ENCODE data around the gene DBT. TPM values are rescaled to one million over a fixed set of nuclear protein-coding genes. Genes with fewer than 3 reads are reported as not detected.

DBT gene
- total and polyA plus RNA-seq, 10 of the 15 experiments (the other 5 are each of a cell fraction or from before 2014, with no cell fraction given) = 2.1 to 15.9 (median 6.9) TPM

DNA sequence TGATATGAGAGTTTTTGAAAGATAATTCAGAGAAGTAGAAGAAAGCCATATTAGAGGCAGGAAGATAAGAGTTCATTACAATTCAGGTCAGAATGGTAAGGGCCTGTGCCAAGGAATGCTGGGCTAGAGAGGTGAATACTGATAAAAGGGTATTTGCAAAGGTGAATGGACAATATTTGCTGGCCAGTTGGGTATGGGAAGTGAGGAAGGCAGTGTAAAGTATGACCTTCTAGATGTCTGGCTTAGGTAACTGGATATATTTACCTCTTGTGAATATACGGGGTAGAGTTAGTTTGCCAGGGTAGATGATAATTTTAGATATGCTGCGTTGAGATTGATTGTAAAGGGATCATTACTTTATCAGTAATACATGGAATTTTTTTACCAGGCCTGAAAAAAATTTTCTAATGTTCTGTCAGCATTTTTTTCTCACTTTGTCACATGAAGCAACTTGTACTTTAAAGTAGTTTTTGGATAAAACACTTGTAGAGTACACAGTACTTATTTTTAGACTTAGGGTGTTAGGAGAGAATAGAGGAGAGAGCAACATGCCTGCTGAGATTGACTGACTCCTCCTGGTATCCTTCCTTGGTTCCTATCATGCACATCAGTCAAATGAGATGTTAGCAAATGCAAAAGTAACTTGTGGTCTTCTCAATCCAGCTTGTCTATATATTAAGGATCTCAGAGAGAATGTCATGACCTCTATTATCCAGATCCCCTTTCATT, 30.5 kb upstream of the DBT start (continued):
- TF ChIP-seq, protein P1, sequence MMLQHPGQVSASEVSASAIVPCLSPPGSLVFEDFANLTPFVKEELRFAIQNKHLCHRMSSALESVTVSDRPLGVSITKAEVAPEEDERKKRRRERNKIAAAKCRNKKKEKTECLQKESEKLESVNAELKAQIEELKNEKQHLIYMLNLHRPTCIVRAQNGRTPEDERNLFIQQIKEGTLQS (IDR thresholded peaks at IDR 0.05; ENCODE audit: borderline replicate concordance, extremely low read depth, low read depth, low read length) = no peak

DNA sequence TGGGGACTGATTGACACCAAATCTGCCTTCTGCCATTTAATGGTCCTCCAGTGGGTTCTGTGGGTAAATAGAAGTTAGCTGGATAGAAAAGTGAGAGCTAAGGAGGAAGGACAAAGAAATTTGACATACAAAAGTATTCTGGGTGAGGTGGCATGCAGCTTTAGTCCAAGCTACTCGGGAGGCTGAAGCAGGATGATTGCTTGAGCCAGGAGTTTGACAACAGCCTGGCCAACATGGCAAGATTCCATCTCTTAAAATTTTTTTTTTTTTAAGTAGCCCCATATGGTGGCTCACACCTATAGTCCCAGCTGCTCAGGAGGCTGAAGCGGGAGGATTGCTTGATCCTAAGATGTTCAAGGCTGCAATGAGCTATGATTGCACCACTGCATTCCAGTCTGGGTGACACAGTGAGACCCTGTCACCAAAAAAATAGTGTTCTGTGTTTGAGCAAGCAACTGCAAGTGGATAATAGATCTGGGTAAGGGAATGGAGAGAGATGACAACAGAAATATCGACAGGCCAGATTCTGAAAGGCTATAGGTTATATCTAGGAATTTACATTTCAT, 29.8 kb upstream of the DBT start:
- WGBS (ENCODE audit: insufficient coverage, insufficient replicate concordance, low lambda C conversion rate, missing lambda C conversion rate) = 95% methylated on average over 3 of the region's 3 CpGs
- Histone ChIP-seq H3K4me2 (ENCODE audit: control insufficient read depth, insufficient read depth) (no peak overlapping the region), H3K27ac (ENCODE audit: control insufficient read depth, insufficient read depth) (no peak overlapping the region), H3K27me3 (replicated peaks in 1 of 2; ENCODE audit: control insufficient read depth in 2 of 2, insufficient read depth in 2 of 2, low read length in 1 of 2) (no peaks in the 10 kb centered on the region), H2AFZ (ENCODE audit: control insufficient read depth, low read depth, low read length) (no peak overlapping the region), H3K4me3 (no peak overlapping the region), H3K4me1 (ENCODE audit: control insufficient read depth, insufficient read depth, low read length) (no peaks in the 10 kb centered on the region), H3K9me3 (replicated peaks; ENCODE audit: control insufficient read depth, insufficient read depth, low read length) (no peaks in the 10 kb centered on the region), H3K9ac (ENCODE audit: control insufficient read depth, insufficient read depth, low read length) (no peak overlapping the region), H4K20me1 (ENCODE audit: control insufficient read depth, insufficient read depth) (no peaks in the 10 kb centered on the region), H3K36me3 (ENCODE audit: control insufficient read depth in 2 of 2, insufficient read depth in 2 of 2, low read length in 1 of 2) (peaks cover 2 to 14% of the 10 kb centered on the region in 2 experiments; a peak in 3 of 4 replicates), H3K79me2 (ENCODE audit: control insufficient read depth, insufficient read depth, low read length) (no peaks in the 10 kb centered on the region)
- ChIA-PET CTCF (interaction anchor here (0.9 to 2.7 kb wide), 6 partner anchors 10 to 182 kb away, joined by 3 to 17 read pairs (median 5); no protein-coding TSS in a partner anchor), SMC1A (ENCODE audit: uncharacterized antibody, unreplicated experiment) (interaction anchor here (1.1 to 2.7 kb wide), 3 partner anchors 77 to 180 kb away, joined by 3 to 13 read pairs (median 6); no protein-coding TSS in a partner anchor), RAD21 (ENCODE audit: unreplicated experiment) (interaction anchor here (1.0 to 1.8 kb wide), 2 partner anchors 136 to 180 kb away, joined by 3 to 5 read pairs; no protein-coding TSS in a partner anchor), POLR2A (interaction anchor here (1.1 kb wide), 1 partner anchor 73 kb away, joined by 3 read pairs; no protein-coding TSS in a partner anchor)
- in situ Hi-C loops (cut with MboI) (loop anchor here (10.0 kb wide), 1 partner anchor 585 kb away; no protein-coding TSS in a partner anchor), intact Hi-C loops (cut with micrococcal nuclease; ENCODE audit: unreplicated experiment) (loop anchor here (5.0 to 10.0 kb wide), 2 partner anchors 475 to 588 kb away; no protein-coding TSS in a partner anchor)
- ATAC-seq (no peak), FAIRE-seq (no peak), DNase-seq (ENCODE audit: low read depth, low spot score) (no peak)
- no TSS peak for BruUV-seq (replicated peaks)
- no peak for TF ChIP-seq LARP7 (IDR thresholded peaks at IDR 0.05)
- TF ChIP-seq ZBED1 (IDR thresholded peaks at IDR 0.05; ENCODE audit: borderline replicate concordance) = no peak
- TF ChIP-seq, protein P2, sequence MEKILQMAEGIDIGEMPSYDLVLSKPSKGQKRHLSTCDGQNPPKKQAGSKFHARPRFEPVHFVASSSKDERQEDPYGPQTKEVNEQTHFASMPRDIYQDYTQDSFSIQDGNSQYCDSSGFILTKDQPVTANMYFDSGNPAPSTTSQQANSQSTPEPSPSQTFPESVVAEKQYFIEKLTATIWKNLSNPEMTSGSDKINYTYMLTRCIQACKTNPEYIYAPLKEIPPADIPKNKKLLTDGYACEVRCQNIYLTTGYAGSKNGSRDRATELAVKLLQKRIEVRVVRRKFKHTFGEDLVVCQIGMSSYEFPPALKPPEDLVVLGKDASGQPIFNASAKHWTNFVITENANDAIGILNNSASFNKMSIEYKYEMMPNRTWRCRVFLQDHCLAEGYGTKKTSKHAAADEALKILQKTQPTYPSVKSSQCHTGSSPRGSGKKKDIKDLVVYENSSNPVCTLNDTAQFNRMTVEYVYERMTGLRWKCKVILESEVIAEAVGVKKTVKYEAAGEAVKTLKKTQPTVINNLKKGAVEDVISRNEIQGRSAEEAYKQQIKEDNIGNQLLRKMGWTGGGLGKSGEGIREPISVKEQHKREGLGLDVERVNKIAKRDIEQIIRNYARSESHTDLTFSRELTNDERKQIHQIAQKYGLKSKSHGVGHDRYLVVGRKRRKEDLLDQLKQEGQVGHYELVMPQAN (conservative IDR thresholded peaks at IDR 0.05) = no peak
- TF ChIP-seq NFYB (IDR thresholded peaks at IDR 0.05; ENCODE audit: insufficient read depth, low read depth, low read length) = no peak
- TF ChIP-seq FOS (IDR thresholded peaks at IDR 0.05; ENCODE audit: borderline replicate concordance, extremely low read depth, insufficient read length) = no peak
- TF ChIP-seq STAT1 (conservative IDR thresholded peaks at IDR 0.05) = no peak
- TF ChIP-seq, protein P3, sequence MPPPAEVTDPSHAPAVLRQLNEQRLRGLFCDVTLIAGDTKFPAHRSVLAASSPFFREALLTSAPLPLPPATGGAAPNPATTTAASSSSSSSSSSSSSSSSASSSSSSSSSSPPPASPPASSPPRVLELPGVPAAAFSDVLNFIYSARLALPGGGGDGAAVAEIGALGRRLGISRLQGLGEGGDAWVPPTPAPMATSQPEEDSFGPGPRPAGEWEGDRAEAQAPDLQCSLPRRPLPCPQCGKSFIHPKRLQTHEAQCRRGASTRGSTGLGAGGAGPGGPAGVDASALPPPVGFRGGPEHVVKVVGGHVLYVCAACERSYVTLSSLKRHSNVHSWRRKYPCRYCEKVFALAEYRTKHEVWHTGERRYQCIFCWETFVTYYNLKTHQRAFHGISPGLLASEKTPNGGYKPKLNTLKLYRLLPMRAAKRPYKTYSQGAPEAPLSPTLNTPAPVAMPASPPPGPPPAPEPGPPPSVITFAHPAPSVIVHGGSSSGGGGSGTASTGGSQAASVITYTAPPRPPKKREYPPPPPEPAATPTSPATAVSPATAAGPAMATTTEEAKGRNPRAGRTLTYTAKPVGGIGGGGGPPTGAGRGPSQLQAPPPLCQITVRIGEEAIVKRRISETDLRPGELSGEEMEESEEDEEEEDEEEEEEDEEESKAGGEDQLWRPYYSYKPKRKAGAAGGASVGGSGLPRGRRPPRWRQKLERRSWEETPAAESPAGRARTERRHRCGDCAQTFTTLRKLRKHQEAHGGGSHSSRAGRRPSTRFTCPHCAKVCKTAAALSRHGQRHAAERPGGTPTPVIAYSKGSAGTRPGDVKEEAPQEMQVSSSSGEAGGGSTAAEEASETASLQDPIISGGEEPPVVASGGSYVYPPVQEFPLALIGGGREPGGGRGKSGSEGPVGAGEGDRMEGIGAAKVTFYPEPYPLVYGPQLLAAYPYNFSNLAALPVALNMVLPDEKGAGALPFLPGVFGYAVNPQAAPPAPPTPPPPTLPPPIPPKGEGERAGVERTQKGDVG (CRISPR knock-in tag; IDR thresholded peaks at IDR 0.05) = no peak
- no peak for TF ChIP-seq FOXK2 (IDR thresholded peaks at IDR 0.05)
- no peak for TF ChIP-seq SUZ12 (IDR thresholded peaks at IDR 0.05; ENCODE audit: unreplicated experiment)
- no peak for TF ChIP-seq BCL11A (IDR thresholded peaks at IDR 0.05; ENCODE audit: low read depth, low read length)
- TF ChIP-seq TARDBP (IDR thresholded peaks at IDR 0.05; ENCODE audit: borderline replicate concordance) = no peak
- no peak for TF ChIP-seq MEF2A (IDR thresholded peaks at IDR 0.05; ENCODE audit: insufficient read depth, low read depth, low read length)
- TF ChIP-seq CHD4 (IDR thresholded peaks at IDR 0.05) = no peak
